AG10803 (cell line): ENCODE measurements around the gene MTCH2.

Experiments
- DNase-seq: peaks from one replicate; pipeline ENCODE4 v3.0.0; 2010; ENCODE audit warnings: low read depth
- H3K4me3 ChIP-seq: 2 replicates; pipeline ENCODE4 v1.5.1; 2011; ENCODE audit warnings: mild to moderate bottlenecking, low read length, control low read depth
- TF ChIP-seq, protein P1 (sequence below): conservative IDR thresholded peaks from 2 replicates; pipeline ENCODE4 v1.5.1; 2011; ENCODE audit warnings: mild to moderate bottlenecking, low read length, control low read depth, inconsistent platforms

Gene MTCH2

DNA sequence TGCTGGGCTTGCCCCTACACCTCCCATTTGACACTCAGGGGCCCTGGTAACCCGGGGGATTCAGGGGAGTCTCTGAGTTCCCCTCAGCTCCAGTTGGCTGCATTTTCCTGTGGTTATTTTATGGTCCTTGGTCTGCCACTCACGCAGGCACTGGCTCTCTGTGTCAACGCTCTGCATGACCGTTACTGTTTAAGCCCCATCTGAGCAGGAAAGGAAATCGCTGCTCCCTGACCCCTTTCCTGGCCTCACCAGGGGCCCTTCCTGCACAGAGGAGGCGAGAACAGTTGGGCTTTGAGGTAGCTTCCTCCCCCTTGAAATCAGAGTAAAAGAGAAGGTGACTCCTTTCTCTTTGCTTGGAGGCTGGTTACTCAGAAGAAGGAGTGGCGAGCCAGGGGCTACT is 50.6 kb downstream of the MTCH2 start:
- TF ChIP-seq, protein P1, sequence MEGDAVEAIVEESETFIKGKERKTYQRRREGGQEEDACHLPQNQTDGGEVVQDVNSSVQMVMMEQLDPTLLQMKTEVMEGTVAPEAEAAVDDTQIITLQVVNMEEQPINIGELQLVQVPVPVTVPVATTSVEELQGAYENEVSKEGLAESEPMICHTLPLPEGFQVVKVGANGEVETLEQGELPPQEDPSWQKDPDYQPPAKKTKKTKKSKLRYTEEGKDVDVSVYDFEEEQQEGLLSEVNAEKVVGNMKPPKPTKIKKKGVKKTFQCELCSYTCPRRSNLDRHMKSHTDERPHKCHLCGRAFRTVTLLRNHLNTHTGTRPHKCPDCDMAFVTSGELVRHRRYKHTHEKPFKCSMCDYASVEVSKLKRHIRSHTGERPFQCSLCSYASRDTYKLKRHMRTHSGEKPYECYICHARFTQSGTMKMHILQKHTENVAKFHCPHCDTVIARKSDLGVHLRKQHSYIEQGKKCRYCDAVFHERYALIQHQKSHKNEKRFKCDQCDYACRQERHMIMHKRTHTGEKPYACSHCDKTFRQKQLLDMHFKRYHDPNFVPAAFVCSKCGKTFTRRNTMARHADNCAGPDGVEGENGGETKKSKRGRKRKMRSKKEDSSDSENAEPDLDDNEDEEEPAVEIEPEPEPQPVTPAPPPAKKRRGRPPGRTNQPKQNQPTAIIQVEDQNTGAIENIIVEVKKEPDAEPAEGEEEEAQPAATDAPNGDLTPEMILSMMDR: no peak
- DNase-seq: no peak
- H3K4me3 ChIP-seq: no peak overlapping the region

DNA sequence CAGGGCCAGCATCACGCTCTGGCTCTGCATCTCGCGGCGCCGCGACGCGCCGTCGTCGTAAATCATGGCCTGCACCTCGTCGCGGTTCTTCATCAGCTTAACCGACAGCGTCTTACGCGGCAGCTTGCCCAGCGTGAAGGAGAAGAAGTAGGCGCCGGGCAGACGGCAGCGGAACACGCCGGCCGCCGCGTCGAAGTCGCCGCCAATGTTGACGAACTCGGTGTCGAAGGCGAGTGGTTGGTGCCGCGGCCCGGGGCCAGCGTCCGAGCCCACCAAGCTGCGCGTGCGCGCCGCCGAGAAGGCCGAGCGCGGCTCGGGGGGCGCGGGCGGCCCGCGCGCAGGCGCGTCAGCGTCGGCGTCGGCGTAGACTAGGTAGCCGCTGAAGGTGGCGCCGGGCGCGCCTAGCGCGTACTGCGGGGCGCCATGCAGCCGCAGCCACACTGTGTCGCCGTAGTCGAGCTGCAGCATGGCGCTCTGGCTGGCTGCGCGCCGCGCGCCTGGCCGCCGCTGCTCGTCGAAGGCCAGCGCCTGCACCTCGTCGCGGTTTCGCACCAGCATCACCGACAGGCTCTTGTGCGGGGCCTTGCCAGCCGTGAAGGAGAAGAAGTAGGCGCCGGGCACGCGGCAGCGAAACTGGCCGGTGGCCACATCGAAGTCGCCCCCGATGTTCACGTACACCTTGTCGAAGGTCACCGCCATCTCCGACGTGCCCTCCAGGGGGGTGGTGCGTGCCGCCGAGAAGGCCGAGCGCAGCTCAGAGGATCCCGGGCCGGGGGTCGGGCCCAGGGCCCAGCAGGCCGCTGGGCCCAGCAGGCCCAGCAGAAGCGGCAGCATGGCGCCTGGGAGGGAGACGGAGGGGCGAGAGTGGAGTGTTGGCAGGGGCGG is 52.1 kb downstream of the MTCH2 start:
- TF ChIP-seq, protein P1: no peak
- DNase-seq: no peak
- H3K4me3 ChIP-seq: no peak overlapping the region

DNA sequence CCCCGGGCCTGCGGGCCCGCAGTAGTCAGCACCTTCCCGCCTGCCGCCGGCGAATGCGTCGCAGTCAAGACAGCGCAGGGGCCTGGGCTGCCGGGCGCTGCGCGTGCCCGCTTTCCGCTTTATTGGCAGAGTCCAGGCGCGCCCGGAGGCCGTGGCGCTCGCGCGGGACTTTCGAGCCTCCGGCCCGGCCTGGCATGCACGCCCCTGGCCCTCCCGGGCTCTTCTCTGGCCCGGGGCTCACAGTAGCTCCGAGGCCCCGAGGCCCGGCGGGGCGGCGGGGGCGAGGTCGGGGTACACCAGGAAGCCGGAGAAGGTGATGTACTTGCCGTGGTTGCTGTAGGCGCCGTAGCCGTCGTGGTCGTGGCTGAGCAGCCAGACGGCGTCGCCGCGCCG is 52.8 kb downstream of the MTCH2 start:
- TF ChIP-seq, protein P1: no peak
- DNase-seq: no peak
- H3K4me3 ChIP-seq: no peak overlapping the region

DNA sequence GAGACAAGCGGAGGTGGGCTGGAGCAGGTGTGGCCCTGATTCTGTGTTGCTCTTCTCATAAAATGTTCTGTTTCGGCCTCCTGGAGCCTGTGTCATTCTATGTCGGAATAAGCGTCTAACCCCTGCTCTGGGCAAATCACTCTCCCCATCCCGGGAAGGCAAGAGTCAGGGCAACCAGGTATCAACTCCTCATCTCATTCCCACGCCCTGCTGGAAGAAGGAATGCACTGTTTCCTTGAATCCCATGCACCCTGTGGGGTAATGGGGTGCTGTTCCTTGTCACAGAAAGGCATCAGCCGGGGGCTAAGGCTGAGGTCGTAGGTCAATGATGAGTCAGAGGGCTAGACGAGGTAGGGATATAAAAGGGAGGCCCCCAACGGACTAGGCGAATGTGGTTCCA is 53.2 kb downstream of the MTCH2 start:
- H3K4me3 ChIP-seq: no peak overlapping the region
- DNase-seq: no peak
- TF ChIP-seq, protein P1: no peak

DNA sequence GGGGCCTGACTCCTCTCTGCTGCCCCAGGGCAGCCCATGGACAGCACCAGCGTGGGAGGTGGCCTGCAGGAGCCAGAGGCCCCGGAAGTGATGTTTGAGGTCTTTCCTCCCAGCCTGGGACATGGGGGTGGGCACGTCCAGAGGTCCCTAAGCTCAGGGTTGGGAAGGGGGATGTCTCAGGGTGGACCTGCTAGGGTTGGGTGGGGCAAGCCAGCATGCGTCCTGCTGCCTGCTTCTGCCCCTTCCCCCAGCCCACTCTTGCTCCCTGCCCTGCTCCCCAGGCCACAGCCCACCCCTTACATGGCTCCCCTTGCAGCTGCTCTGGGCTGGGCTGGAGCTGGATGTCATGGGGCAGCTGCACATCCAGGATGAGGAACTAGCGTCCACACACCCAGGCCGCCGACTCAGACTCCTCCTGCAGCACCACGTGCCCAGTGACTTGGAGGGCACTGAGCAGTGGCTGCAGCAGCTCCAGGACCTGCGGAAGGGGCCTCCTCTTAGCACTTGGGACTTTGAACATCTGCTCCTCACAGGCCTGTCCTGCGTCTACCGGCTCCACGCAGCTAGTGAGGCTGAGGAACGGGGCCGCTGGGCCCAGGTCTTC is 54.5 kb downstream of the MTCH2 start:
- DNase-seq: no peak
- no peak overlapping the region for H3K4me3 ChIP-seq
- TF ChIP-seq, protein P1: no peak

GRCh38 chr11:47587039-47587716 is 55.2 kb downstream of the MTCH2 start:
- TF ChIP-seq, protein P1: no peak
- H3K4me3 ChIP-seq: no peak overlapping the region
- no peak for DNase-seq
